Endothelial cell of umbilical vein (primary cell): Measurements from ENCODE around the gene ZG16B.
A peak's percentile ranks its signal among the peaks of the same experiment; 100 is the strongest.

Experiments
- CTCF ChIP-seq, 2 donors: IDR thresholded peaks; 1 replicate in 1 of 2; 2 replicates in 1 of 2; pipeline ENCODE4 v1.5.1; 2011; ENCODE audit warnings: low read length in 2 of 2, mild to moderate bottlenecking in 2 of 2, moderate library complexity in 2 of 2, control low read depth in 1 of 2, inconsistent platforms in 1 of 2, low read depth in 1 of 2; ENCODE audit not compliant: insufficient read depth in 1 of 2; ENCODE audit errors: extremely low read depth in 1 of 2
- EZH2 ChIP-seq: IDR thresholded peaks from 2 replicates; pipeline ENCODE4 v1.6.1; 2012; ENCODE audit warnings: borderline replicate concordance, low read depth, mild to moderate bottlenecking, moderate library complexity, low read length, inconsistent platforms; ENCODE audit not compliant: severe bottlenecking
- MAX ChIP-seq: IDR thresholded peaks from 2 replicates; pipeline ENCODE4 v1.6.1; 2011; ENCODE audit not compliant: insufficient read depth, insufficient read length
- POLR2A ChIP-seq: IDR thresholded peaks from 2 replicates; pipeline ENCODE4 v1.6.1; 2012; ENCODE audit warnings: low read depth, mild to moderate bottlenecking, control low read depth, low read length

GRCh38 chr16:2874912-2875362 is 44.8 kb downstream of the ZG16B start:
- TF ChIP-seq MAX (no peak), POLR2A (no peak), CTCF (IDR thresholded peaks at IDR 0.05; ENCODE audit: extremely low read depth in 1 of 2, insufficient read depth in 1 of 2, low read depth in 1 of 2, low read length in 2 of 2) (peak; percentile 98), EZH2 (no peak)
